HG02642 (cell line): ENCODE results near the gene GLT6D1.
"Not testable (repeated sequence)": the region's sequence is repeated elsewhere in the genome, so short reads cannot be mapped to it uniquely, and the experiment has no call there.

Source experiments
- ATAC-seq: cut with Tn5 transposase; IDR thresholded peaks from one replicate; pipeline ENCODE4 v1.9.1; 2021; ENCODE audit warnings: mild to moderate bottlenecking; ENCODE audit not compliant: unreplicated experiment, poor library complexity

Gene GLT6D1

DNA sequence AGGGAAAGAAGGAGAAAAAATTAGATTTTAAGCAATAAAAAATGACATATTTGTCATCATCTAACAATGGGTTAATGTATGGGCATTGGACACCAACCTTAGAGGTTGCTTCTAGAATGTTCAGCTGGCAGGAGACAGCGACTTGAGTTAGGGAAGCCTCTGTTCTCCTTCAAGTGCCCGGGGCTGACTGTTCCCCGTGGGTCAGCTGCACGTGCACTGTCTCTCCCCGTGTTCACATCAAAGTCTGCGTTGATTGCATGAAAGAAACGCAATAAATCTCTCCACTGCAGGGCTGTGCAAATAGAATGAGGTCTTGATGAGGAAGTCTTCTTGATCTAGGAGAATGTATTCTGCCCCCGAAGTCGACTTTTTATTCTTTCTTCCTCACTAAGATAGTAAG lies at the start of gene GLT6D1:
GLT6D1 (minus strand) TSS at position 345 of the 400 bp plus-strand sequence. CDS start 353 bp downstream, outside the sequence.
- ATAC-seq: no peak

DNA sequence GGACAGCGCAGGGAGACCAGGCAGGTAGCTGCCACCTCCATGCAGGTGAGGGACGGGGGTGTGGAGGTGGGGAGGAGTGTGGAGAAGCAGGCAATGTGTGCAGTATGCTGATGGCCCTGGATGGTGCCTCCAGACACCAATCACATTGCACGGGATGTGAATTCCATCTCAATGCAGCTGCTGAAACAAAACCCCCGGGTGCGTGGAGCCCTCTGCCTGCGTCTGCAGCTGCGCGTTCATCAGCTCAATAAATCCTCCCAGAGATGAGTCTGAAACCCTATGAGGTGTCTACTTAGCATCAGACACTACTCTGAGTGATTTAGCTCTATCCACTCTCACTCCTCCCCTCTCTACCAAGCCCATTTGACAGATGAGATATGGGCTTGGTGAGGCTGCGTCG lies 49.7 kb upstream of the GLT6D1 start:
- no peak for ATAC-seq

- ATAC-seq: no peak
Measured at GRCh38 chr9:135687216-135687615, 47.9 kb upstream of the GLT6D1 start.

DNA sequence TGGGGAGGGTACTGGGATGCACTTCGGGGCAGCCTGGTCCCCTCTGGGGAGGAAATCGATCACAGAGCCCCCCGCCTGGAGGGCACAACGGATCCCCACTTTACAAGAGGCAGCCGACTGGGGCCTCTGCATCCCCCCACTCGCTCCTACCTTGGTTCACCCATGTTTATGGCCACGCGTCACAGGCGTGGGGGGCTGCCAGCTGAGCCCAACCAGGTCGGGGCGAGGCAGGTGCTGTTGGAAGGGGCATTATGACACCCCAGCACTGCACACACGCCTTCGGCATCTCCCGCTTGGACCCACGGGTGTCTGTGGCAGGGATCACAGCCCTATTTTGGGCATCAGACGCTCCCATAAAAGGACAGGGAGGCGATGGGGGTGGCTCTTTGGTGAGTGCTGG lies 45.4 kb upstream of the GLT6D1 start:
- no peak for ATAC-seq

GRCh38 chr9:135683401-135684034 lies 44.2 kb upstream of the GLT6D1 start:
- no peak for ATAC-seq

DNA sequence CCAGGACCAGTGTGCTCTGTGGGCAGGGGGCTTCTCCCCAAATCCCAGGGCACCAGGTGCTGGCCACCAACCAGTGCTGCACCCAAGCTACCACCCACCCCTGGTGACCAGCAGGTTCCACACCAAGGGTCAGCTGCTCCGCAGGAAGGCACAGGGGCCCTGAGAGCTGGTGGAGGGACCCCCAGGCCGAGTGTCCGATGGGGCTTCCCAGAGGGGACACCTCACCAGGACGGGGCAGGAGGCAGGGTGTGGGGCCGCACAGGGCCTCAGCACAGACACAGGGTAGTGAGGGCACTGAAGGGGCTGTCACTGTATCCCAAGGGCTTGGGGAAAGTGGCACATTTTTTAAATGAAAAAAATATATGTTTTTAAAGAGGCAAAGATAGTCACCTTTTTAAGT lies 41.8 kb upstream of the GLT6D1 start:
- no peak for ATAC-seq

DNA sequence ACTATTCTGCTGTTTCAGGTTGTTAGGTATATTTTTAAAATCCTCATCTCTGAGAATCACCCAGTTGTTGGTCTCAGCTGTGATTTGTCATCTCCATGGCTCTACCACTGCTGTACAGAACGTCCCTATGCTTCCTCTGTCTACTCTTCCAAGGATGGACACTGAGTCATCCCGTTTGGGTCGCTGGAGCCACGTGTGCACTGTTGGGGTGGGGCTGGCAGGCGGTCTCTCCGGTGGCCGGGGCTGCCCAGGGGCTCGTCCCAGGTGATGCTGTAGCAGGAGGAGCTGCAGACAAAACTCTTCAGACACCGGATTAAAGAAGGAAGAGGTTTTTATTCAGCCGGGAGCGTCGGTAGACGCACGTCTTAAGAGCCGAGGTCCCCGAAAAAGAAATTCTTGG lies 40.7 kb upstream of the GLT6D1 start:
- no peak for ATAC-seq

- ATAC-seq: no peak
Measured at GRCh38 chr9:135678236-135679017, 39.1 kb upstream of the GLT6D1 start.

- no peak for ATAC-seq
Measured at GRCh38 chr9:135677641-135678168, 38.4 kb upstream of the GLT6D1 start.

DNA sequence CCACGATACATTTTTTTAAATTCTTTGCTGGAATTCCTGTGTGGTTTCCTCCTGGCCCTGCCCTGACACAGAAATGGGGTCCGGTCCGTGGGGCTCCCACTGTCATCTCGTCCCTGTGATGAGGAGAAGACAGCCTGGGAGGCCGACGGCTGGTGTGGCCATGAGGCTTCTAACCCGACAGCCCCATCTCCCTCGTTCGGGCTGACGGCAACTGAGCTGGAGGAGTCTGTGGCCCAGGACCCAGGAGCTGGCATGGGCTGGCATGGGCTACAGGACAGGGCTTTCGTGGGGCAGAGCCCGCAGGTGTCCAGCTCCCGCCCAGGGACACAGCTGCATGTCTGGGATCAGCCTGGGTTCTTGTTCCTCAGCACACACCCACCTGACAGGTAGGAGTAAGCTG lies 37.6 kb upstream of the GLT6D1 start:
- no peak for ATAC-seq

- no peak for ATAC-seq
Measured at GRCh38 chr9:135674977-135675376, 35.6 kb upstream of the GLT6D1 start.

DNA sequence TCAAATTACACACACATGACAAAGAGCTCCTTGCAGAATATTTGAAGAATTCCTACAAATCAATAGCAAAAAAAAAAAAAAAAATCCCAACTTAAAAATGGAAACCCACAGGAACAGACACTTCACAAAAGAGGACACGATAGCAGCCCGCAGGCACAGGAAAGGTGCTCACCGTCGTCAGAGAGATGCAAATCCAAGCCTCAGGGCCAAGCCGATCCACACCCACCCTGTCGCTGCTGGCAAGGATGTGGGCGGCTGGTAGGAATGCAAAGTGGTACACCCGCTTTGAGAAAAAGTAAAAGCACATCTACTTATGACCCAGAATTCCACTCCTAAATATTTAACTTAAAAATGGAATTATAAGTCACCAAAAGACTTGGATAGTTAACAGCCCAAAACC lies 34.6 kb upstream of the GLT6D1 start:
- ATAC-seq: no peak

- not testable (repeated sequence) for ATAC-seq
Measured at GRCh38 chr9:135672786-135673185, 33.4 kb upstream of the GLT6D1 start.

GRCh38 chr9:135671591-135672041 lies 32.3 kb upstream of the GLT6D1 start:
- ATAC-seq: no peak

DNA sequence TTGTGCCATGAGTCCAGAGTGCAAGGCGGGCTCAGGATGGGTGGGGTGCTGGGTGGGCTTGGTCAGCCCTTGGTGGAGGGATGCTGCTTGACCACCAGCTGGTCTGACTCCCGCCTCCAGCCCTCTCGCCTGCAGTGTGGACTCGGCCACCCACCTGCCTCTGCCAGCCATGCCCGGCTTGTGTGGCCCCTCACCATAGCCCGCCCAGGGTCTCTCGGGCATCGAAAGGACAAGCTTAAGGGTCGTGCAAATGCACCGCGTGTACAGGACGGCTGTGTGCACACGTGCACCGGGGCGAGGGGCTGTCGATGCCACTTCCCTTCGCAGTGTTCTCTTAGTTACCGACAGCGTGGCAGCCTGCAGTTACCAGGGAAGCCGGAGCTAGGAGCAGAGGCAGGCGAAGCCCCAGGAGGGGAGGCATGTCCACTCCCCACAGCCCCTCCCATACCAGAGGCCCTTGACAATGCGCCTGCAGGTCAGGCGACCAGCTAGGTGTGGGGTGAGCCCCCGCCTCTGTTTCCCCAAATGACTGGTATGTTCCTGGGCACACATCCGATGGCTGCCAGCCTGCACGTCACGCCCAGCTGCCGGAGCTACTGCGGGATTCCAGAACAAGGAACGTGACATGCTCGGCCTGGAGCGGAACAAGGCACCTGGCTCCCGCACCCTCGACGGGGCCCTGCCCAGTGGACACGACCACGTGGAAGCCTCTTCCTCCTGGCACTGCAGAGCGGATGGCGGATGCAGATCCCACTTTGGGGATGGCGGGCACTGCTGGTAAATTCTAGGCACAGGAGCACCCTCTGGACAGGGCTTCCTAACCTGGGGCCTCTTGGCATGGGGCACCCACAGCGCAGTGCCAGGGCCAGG lies 31.6 kb upstream of the GLT6D1 start:
- ATAC-seq: no peak

GRCh38 chr9:135669616-135670285 lies 30.4 kb upstream of the GLT6D1 start:
- ATAC-seq: no peak

- ATAC-seq: not testable (repeated sequence)
Measured at GRCh38 chr9:135669018-135669417, 29.7 kb upstream of the GLT6D1 start.

GRCh38 chr9:135667463-135668001 lies 28.2 kb upstream of the GLT6D1 start:
- no peak for ATAC-seq

DNA sequence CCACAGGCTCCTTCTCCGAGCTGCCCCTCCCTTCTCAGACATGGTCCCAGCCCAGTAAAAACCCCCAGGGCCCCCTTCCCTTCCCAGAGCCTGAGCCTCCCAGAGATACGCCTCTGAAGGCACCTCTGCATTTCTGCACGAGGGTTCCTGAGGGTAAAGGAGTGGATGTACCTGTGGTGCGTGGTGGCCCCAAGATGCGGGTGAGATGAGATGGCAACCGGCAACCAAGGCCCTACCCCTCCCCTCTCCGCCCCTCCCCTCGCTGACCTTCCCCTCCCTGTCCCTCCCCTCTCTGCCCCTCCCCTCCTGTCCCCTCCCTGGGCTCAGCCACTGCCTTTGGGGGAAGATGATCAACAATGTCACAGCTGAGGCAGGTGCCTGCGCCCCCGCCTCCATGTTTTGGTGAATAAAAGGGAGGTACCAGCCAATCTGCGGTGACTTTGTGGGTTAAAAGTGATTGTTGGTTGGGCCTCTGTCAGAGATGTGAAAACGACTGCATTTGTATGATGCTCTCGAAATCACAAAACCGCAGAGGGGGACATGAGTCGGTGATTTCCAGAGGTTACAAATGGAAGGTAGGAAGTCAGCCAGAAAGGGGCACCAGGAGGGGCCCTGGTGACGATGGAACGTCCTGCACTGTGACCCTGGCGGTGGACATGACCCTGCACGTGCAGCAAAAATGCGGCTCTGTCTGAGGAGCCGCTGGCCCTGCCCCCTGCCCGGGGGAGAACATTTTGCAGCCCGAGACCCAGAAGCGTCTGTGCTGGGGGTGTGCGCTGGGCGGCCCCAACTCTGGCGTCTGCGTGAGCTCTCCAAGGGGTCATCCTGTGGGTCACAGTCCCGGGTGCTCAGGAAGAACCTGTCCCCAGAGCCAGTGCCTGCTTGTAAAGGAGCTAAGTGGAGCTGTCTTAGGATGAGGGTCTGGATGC lies 27.5 kb upstream of the GLT6D1 start:
- ATAC-seq: no peak
